NCI-H446 (cell line): Measurements from ENCODE around the gene DUOXA2.

ENCODE experiments used
- DNase-seq, 2 experiments: peaks; one replicate each; lab custom pipeline; 2025; lab: John Stamatoyannopoulos, UW

DUOXA2 gene

DNA sequence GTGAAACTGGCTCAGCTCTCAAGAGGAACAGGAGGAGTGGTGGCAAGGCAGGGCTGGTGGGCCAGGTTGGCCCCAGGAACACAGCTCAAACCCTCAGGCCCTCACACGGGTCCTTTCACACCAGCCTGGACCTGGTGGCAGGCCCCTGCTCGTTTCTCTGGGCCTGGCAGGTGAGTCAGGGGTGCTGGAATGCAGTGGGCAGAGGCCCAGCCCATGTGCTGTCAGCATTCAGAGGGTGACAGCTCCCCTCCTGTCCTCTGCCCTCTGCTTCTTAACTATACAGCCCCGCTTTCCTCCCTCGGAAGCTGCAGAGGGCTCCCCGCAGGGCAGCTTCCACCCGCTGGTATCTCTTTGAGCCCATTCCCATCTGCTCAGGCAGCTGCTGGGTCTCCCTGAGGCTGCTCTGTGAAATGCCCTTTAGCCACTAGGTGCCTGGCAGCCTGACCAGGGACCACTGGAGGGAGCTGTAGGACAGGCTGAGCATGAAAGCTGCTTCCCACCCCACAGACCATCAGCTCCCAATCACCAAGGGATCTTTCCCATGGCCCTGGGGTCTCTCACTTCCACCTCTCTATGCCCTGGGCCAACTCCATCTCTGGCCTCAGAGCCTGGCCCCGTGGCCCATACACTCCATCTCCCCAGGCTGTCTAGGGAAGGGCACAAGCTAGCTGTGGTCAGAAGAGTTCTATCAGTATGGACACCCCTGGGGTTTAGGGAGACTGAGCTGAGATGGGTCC is 48.8 kb downstream of the DUOXA2 start:
- DNase-seq = peak; percentile 68 to 76

GRCh38 chr15:45163508-45163856 is 49.4 kb downstream of the DUOXA2 start:
- DNase-seq = no peak

DNA sequence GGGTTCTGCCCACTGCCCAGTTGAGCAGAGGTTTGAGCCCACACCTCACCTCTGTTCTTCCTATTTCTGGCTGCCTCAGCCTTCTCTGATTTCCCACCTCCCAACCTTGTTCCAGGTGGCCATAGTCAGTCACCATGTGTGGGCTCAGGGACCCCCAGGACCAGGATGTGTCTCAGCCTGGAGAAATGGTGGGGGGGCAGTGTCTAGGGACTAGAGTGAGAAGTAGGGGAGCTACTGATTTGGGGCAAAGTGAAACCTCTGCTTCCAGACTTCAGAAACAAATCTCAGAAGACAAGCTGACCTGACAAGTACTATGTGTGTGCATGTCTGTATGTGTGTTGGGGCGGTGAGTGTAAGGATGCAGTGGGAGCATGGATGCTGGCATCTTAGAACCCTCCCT is 50.8 kb downstream of the DUOXA2 start:
- DNase-seq = no peak

GRCh38 chr15:45165536-45165935 is 51.4 kb downstream of the DUOXA2 start:
- DNase-seq = no peak

DNA sequence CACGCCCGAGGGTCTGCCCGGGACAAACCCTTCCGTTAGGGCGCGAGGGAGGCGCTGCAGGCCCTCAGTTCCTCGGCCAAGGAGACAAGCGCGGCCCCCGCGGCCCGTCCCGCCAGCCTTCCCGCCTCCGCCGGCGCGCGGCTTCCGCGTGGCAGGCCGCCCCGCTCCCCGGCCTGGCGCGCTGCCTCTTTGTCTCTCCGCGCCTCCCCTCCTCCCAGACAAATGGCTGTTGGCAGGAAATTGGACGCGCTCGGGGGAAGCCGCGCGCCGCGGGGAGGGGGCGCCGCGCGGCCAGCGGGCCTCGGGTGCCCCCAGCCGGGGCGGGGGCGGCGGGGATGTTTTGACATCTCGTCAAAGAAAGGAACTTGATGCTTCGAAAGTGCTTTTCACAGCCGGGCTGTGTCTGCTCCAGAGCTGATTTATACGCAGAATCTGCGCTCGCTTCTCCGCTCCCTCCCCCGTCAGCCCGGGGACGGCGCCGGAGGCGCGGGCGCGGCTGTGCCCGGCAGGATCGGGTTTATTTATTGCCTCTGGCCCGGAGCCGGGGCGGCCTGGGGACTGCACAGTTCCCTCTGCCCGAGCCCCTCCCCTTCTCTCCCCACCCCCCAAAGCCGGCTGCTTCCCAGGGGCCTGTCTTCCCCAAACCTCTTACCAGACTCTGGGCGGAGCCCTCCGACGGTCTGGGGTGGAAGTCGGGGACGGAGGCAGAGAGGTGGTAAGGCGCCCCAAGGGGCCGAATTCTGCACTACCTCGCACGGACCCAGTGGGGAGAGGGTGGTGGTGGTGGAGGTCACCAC is 52.9 kb downstream of the DUOXA2 start:
- peak; percentile 58 to 86 for DNase-seq

DNA sequence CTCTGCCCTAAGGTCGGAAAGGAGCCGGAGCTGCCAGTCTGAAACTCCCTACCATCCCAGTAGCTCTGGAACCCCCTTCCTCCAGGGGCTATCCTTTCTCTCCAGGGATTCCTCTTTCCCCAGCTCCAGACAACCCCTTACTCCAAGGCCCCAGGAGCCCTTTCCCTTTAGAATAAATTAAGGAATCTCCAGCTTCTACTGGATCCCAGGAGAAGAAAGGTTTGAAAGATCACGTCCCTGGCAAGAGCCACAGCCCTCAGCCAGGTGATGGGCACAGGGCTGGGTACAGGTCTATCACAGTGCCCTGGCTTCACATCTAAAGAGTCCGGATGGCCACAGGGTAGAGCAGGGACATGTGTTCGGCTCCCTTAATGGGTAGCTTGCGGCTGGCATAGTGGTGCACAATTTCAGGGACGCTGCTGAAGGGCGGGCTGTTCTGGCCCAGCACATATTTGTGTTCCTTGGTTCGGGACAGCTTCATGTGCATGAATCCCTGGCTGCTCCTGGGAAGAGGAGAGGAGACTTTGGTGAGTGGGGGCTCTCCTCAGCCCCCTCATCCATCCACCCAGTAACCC is 53.6 kb downstream of the DUOXA2 start:
- no peak for DNase-seq
